Epithelial cell of proximal tubule (primary cell): ENCODE measurements around the gene MUC4. TPM values are rescaled to one million over a fixed set of nuclear protein-coding genes. Genes with fewer than 3 reads are reported as not detected.

ENCODE experiments used
- DNase-seq: peaks from one replicate; pipeline ENCODE4 v3.0.0-alpha.2; 2011; ENCODE audit warnings: low read depth
- H3K4me3 ChIP-seq: 2 replicates; pipeline ENCODE4 v1.5.1; 2011; ENCODE audit warnings: low read depth, mild to moderate bottlenecking, low read length
- CTCF ChIP-seq: conservative IDR thresholded peaks from 2 replicates; pipeline ENCODE4 v1.5.1; 2012; ENCODE audit warnings: low read depth, mild to moderate bottlenecking, low read length
- total RNA-seq: library from RNA; depleted of rRNA; stranded (reverse); fragments of >200 nt; gene quantifications from 2 replicates; pipeline ENCODE4 v1.2.3, GENCODE V29; 2015

The MUC4 gene
- total RNA-seq, 1 donor from 2014 or later = 0.52 TPM

DNA sequence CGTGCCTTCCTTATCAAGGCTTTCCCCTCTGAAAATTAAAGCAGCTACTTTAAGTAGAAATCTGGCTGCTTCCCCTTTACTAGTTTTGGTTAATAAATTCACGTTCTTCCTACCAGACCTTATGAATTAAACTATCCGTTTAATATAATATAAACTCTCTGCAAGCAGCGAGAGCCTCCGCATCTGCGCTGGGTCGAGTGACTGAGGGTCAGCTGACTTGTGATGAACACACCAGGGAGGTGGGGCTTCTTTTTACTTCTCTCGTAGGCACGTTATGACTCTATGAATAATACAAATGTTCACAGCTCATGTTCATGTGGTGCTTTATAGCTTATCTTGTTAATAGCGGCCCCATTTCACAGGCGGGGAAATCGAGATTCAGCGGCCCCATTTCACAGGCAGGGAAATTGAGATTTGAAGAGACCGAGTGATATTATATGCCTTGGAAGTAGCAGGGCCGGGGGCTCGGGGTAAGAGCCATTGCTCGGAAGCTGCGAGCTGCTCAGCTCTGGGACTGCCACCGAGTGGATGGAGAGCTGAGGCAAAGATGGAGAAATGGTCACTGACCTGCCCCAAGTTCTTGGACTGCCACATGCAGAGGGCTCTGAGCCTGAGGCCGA is 8.3 kb downstream of the MUC4 start:
- DNase-seq = no peak
- no peak for TF ChIP-seq CTCF
- H3K4me3 ChIP-seq = no peak overlapping the region

DNA sequence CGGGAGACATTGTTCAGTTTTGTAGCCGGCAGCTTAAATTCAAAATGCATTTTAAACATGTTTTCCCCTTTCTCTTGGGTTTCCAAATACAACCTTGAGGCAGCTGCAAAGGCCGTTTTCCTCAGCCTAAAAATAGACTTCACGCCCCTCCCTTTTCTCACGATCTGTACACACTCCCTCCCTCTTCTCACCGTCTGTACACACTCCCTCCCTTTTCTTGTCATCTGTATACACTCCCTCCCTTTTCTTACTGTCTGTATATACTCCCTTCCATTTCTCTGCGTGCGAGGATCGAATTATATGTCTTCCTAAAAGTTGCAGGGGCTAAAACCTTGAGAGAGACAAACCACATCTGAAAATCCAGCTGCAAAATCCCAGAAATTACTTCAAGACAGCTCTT is 8.9 kb downstream of the MUC4 start:
- DNase-seq = no peak
- TF ChIP-seq CTCF = no peak
- no peak overlapping the region for H3K4me3 ChIP-seq

DNA sequence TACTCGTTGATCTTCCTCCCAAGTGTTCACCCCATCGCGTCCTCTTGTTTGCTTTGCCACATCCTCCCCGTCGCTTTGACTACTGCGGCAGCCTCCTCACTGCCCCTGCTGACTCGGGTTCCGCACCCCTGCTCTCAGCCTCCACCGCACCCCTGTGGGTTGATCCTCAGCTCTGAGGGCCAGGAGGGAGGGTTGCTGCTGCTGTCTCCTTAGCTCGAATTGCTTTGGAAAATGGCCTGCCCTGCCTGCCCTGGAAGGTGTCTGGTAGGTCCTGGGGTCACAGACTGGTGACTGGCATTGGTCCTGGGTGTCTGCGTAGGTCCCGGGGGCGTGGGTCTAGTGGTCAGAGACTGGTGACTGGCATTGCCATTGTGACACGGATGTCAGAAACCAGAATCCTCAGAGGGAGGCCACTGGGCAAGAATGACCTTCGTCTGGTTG is 9.4 kb downstream of the MUC4 start:
- no peak overlapping the region for H3K4me3 ChIP-seq
- no peak for DNase-seq
- no peak for TF ChIP-seq CTCF

- no peak for DNase-seq
- TF ChIP-seq CTCF = no peak
- no peak overlapping the region for H3K4me3 ChIP-seq
Measured at GRCh38 chr3:195801251-195802183, 10.2 kb downstream of the MUC4 start.

GRCh38 chr3:195800240-195800639 is 11.5 kb downstream of the MUC4 start:
- no peak for TF ChIP-seq CTCF
- no peak overlapping the region for H3K4me3 ChIP-seq
- DNase-seq = no peak

DNA sequence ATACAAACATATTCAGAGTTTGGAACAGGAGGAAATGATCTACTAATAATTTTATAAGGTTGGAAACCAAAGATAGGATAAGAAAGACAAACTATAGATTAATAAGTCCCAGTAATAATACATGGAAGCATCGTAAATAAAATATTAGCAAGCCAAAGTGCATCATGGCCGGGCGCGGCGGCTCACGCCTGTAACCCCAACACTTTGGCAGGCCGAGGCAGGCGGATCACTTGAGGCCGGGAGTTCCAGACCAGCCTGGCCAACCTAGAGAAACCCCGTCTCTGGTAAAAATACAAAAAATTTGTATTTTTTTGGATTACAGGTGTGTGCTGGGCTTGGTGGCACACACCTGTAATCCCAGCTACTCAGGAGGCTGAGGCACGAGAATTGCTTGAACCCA is 14.9 kb downstream of the MUC4 start:
- H3K4me3 ChIP-seq = no peak overlapping the region
- no peak for TF ChIP-seq CTCF
- no peak for DNase-seq
